Mononuclear cell (primary cell): Measurements from ENCODE around the gene IMP3. TPM values are rescaled to one million over a fixed set of nuclear protein-coding genes. Genes with fewer than 3 reads are reported as not detected.

Experiments used
- H3K27me3 ChIP-seq: 2 replicates; pipeline ENCODE4 v1.6.0; 2011; ENCODE audit warnings: low read length, control low read depth; ENCODE audit not compliant: insufficient read depth
- H3K4me1 ChIP-seq: 2 replicates; pipeline ENCODE4 v1.5.1; 2011; ENCODE audit warnings: mild to moderate bottlenecking, low read length, control low read depth; ENCODE audit not compliant: insufficient read depth
- H3K4me3 ChIP-seq: 2 replicates; pipeline ENCODE4 v1.5.1; 2011; ENCODE audit warnings: mild to moderate bottlenecking, low read length, moderate library complexity
- H3K9me3 ChIP-seq: 2 replicates; pipeline ENCODE4 v1.5.1; 2011; ENCODE audit warnings: low read depth, mild to moderate bottlenecking, control low read depth, low read length
- total RNA-seq: library from RNA; depleted of rRNA; stranded (reverse); fragments of >200 nt; gene quantifications from one replicate; pipeline ENCODE4 v1.2.3, GENCODE V29; 2012

The IMP3 gene
- total RNA-seq, 1 donor = 59.2 TPM

DNA sequence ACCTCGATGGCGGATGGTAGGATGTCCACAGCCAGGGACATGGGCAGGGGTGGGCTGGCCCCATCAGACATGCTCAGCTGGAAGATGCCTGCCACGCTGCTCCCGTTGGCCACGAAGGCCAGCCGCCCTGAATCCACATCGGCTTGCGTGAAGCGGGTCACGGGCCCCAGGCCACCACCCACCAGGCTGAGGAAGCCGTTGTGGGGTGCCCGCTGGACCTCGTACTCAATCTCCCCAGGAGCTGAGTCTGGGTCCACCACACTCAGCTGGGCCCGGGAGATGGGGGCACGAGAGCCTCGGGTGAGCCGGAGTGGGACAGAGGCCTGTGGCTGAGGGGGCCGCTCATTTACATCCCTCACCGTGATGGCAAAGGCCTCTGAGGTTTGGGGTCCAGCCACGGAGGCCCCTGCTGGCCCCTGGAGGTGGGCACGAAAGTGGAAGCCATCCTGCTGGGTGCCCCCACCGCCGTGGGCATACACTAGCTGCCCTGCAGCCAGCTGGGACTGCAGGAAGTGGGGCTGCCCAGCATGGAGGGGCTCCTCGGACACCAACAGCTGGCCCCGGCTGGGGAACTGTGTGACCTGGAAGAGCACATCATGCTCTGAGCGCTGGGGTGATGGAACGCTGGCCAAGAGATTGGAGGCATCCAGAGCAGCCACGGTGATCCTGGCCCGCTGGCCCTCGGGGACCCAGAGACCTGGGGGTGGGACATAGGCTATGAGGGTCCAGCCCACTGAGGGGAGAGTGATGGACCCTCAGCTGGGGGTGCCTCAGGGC is 36.9 kb upstream of the IMP3 start:
- Histone ChIP-seq H3K4me3 (no peak overlapping the region), H3K27me3 (no peaks in the 10 kb centered on the region), H3K9me3 (no peaks in the 10 kb centered on the region), H3K4me1 (no peaks in the 10 kb centered on the region)

- no peak overlapping the region for H3K4me3 ChIP-seq
- H3K27me3 ChIP-seq = no peaks in the 10 kb centered on the region
- no peaks in the 10 kb centered on the region for H3K4me1 ChIP-seq
- H3K9me3 ChIP-seq = no peaks in the 10 kb centered on the region
Measured at GRCh38 chr15:75675579-75676404, 35.8 kb upstream of the IMP3 start.

DNA sequence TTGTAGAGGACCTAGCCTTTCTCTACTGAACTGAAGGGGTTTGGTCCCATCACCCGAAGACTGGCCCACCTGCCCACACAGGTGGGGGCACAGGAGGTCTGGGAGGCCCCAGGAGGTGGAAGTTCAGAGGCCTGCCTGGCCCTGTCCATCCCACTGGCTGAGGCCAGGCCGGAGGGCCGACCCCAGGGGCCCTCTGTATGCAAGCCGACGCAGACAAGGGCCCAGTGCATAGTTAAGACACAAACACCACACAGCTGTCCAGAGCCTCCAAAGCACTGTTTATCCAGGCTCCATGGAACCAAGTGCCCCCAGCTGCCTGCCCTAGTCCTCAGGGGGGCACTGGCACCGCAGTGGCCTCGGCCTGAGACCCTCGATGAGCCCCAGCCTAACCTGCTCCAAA is 34.3 kb upstream of the IMP3 start:
- no peaks in the 10 kb centered on the region for H3K27me3 ChIP-seq
- H3K4me1 ChIP-seq = no peaks in the 10 kb centered on the region
- no peak overlapping the region for H3K4me3 ChIP-seq
- no peaks in the 10 kb centered on the region for H3K9me3 ChIP-seq

- no peaks in the 10 kb centered on the region for H3K9me3 ChIP-seq
- H3K27me3 ChIP-seq = no peaks in the 10 kb centered on the region
- H3K4me1 ChIP-seq = no peaks in the 10 kb centered on the region
- no peak overlapping the region for H3K4me3 ChIP-seq
Measured at GRCh38 chr15:75673426-75674235, 33.6 kb upstream of the IMP3 start.

GRCh38 chr15:75672646-75673425 is 32.8 kb upstream of the IMP3 start:
- Histone ChIP-seq H3K4me1 (no peaks in the 10 kb centered on the region), H3K4me3 (no peak overlapping the region), H3K27me3 (no peaks in the 10 kb centered on the region), H3K9me3 (no peaks in the 10 kb centered on the region)

GRCh38 chr15:75671730-75672602 is 31.9 kb upstream of the IMP3 start:
- Histone ChIP-seq H3K4me3 (no peak overlapping the region), H3K27me3 (no peaks in the 10 kb centered on the region), H3K4me1 (no peaks in the 10 kb centered on the region), H3K9me3 (no peaks in the 10 kb centered on the region)

DNA sequence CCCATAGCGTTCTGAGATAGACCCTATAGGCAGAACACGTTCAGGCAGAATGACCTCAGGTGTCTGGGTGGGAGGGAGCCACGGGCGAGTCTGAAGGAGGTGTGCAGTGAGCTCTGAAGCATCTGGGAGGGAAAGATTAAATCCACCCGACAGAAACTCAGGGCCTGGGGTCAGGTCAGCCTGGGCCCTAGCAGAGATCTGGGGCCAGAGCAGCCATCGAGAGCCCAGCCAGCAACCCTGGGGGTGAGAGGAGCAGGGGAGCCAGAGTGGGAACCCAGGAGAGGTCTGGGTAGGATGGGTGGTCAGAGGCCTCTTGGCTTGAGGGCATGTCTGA is 29.8 kb upstream of the IMP3 start:
- H3K4me1 ChIP-seq = no peaks in the 10 kb centered on the region
- no peak overlapping the region for H3K4me3 ChIP-seq
- no peaks in the 10 kb centered on the region for H3K27me3 ChIP-seq
- no peaks in the 10 kb centered on the region for H3K9me3 ChIP-seq

GRCh38 chr15:75669191-75669878 is 29.3 kb upstream of the IMP3 start:
- H3K27me3 ChIP-seq = no peaks in the 10 kb centered on the region
- no peaks in the 10 kb centered on the region for H3K9me3 ChIP-seq
- H3K4me3 ChIP-seq = no peak overlapping the region
- no peaks in the 10 kb centered on the region for H3K4me1 ChIP-seq

DNA sequence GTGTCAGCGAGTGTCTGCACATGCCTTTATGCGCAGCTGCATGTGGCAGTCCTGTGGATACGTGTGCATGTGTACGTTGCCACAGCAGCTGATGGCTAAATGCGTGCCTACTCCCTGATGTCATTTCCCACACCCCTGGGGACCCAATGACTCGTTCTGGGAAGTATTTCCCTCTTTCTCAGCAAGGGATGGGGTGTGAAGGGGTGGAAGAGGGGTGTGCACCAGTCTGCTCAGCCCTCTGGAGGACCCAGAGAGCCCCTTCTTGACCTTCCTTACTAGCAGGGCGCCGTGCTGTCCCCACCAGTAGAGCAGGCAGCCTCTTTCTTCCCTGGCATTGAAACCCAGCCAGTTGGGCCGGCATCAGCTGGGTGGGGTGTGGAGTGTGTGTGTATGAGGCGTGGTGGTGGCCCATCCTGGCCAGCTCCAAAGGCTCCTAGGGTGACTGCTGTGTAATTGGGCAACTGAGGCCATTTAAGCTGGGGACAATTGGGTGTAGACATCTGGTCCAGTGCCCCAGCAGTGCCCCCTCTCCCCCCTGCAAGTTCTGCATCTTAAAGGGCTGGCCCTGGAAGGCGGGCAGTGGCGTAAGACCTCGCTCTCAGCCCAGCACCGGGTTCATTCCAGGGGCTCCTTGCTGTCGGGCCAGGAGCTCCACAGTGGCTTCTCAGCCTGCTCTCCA is 26.9 kb upstream of the IMP3 start:
- Histone ChIP-seq H3K27me3 (no peaks in the 10 kb centered on the region), H3K4me1 (no peaks in the 10 kb centered on the region), H3K9me3 (no peaks in the 10 kb centered on the region), H3K4me3 (no peak overlapping the region)

DNA sequence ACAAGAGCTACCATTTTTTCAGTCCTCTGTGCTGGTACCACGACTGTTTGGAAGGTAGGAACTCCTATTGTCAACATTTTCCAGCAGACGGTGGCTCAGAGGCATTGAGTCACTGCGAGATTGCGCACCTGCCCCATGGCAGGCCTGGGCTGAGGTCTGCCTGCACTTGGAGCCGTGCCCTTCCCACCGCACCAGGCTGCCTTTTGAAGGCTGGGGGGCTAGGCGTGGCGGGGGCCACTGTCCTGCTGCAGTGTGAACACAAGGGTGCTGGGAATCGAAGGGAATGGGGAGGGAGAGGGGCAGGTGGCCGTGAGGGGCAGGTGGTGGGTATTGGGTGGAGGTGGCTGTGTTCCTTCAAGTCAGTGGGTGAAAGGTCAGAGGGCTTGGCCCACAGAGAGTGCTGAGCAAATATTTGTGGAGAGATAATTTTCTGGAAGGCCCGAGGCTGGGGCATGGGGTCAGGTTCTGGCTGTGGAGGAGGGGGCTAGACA is 24.0 kb upstream of the IMP3 start:
- Histone ChIP-seq H3K9me3 (no peaks in the 10 kb centered on the region), H3K27me3 (no peaks in the 10 kb centered on the region), H3K4me3 (no peak overlapping the region), H3K4me1 (no peaks in the 10 kb centered on the region)

DNA sequence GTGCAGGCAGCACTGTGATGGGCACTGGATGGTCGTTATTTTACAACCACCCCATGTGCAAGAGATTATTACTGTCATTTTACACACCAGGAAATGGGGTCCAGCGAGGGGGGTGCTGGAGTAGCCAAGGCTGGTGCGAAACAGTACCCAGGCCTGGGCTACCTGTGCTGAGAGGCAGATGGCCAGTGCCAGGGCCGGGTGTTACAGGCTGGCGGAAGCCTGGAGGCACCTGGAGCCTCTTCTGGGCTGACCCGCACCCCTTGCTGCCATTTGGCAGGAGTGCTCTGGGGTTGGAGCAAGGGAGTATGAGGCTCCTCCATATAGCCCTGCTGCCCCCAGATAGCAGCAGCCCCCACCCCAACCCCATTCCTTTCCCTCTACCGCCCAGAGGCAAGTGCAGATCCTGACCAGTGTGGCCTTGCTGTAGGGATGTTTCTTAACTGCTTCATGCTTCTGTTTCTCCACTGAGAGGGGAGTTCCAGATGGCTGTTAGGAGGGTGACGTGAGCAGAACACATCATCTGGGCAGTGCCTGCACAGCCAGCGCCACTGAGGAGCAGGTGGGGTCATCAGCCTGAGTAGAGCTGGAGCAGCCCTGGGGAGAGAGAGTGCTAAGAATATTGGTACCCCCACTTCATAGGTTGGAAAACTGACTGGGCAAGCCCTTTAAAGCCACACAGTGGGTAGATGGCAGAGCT is 22.9 kb upstream of the IMP3 start:
- no peaks in the 10 kb centered on the region for H3K9me3 ChIP-seq
- H3K4me1 ChIP-seq = no peaks in the 10 kb centered on the region
- H3K27me3 ChIP-seq = no peaks in the 10 kb centered on the region
- H3K4me3 ChIP-seq = no peak overlapping the region

GRCh38 chr15:75661756-75662140 is 21.7 kb upstream of the IMP3 start:
- no peak overlapping the region for H3K4me3 ChIP-seq
- no peaks in the 10 kb centered on the region for H3K4me1 ChIP-seq
- no peaks in the 10 kb centered on the region for H3K9me3 ChIP-seq
- H3K27me3 ChIP-seq = no peaks in the 10 kb centered on the region
